HepG2 (cell line): ENCODE data around the gene CD6.

Experiments used
- FOXC1 ChIP-seq: sonication (generic); formaldehyde crosslinking; IDR thresholded peaks from 2 replicates; pipeline ENCODE4 v1.8.0; 2022; ENCODE audit warnings: mild to moderate bottlenecking, missing genetic modification reagents, borderline replicate concordance
- NFYB ChIP-seq: sonication (generic); formaldehyde crosslinking; IDR thresholded peaks from 2 replicates; pipeline ENCODE4 v1.4.0; 2020; ENCODE audit warnings: missing genetic modification reagents
- WIZ ChIP-seq: sonication (generic); formaldehyde crosslinking; IDR thresholded peaks from 2 replicates; pipeline ENCODE4 v1.5.1; 2020; ENCODE audit warnings: mild to moderate bottlenecking, missing genetic modification reagents
- ZNF564 ChIP-seq: sonication (generic); formaldehyde crosslinking; IDR thresholded peaks from 2 replicates; pipeline ENCODE4 v1.8.1; 2023; ENCODE audit warnings: mild to moderate bottlenecking, missing genetic modification reagents
- TF ChIP-seq, protein P1 (sequence below): sonication (generic); formaldehyde crosslinking; IDR thresholded peaks from 2 replicates; pipeline ENCODE4 v1.4.0; 2020; ENCODE audit warnings: missing genetic modification reagents, borderline replicate concordance

DNA sequence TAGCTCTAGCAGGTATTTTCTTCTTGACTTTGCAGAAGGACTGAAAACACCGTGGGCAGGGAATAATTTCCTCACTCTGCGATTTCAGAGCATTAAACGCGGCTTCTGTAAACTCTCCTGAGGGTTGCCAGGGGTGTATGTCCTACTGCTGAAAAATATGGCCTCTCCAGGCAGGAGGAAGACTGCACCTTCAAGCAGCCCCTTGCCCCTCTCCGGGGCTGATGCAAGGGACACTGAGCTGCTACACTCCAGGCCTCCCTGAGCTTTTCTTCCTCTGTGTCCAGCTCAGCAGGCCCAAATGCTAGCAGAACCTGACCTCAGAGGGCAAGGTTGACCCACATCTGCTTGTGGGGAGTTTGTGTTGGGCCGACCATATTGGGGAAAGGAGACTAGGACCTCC lies 2.2 kb downstream of the CD6 start:
- TF ChIP-seq ZNF564 (CRISPR knock-in tag), result no peak
- TF ChIP-seq, protein P1, sequence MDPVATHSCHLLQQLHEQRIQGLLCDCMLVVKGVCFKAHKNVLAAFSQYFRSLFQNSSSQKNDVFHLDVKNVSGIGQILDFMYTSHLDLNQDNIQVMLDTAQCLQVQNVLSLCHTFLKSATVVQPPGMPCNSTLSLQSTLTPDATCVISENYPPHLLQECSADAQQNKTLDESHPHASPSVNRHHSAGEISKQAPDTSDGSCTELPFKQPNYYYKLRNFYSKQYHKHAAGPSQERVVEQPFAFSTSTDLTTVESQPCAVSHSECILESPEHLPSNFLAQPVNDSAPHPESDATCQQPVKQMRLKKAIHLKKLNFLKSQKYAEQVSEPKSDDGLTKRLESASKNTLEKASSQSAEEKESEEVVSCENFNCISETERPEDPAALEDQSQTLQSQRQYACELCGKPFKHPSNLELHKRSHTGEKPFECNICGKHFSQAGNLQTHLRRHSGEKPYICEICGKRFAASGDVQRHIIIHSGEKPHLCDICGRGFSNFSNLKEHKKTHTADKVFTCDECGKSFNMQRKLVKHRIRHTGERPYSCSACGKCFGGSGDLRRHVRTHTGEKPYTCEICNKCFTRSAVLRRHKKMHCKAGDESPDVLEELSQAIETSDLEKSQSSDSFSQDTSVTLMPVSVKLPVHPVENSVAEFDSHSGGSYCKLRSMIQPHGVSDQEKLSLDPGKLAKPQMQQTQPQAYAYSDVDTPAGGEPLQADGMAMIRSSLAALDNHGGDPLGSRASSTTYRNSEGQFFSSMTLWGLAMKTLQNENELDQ (CRISPR knock-in tag), result no peak
- no peak for TF ChIP-seq NFYB
- no peak for TF ChIP-seq WIZ (CRISPR knock-in tag)
- TF ChIP-seq FOXC1, result no peak
